SH-SY5Y (cell line): ENCODE results near the gene LPAR1.

ENCODE experiments used
- GATA2 ChIP-seq: IDR thresholded peaks from 2 replicates; pipeline ENCODE4 v1.6.1; 2011; ENCODE audit warnings: mild to moderate bottlenecking, low read depth, low read length
- GATA3 ChIP-seq: IDR thresholded peaks from 2 replicates; pipeline ENCODE4 v1.6.1; 2011; ENCODE audit warnings: low read depth, mild to moderate bottlenecking, low read length, moderate library complexity

DNA sequence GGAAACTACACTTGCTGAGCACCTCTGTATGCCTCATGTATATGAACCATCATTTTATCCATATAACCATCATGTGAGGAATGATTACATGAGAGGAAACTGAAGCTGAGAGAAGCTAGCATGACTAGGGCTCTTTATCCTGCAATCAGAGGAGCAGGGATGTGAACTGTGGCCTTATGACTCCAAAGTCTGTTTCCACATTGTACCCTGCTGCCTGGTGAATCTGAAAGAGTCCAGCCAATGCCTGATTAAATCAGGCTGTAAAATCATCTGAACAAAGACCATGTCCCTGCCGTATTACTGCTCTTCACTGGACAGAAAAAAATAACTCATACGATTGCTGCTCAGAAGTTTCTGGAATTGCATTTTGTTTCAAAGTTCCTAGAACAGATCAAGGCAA lies 67.0 kb downstream of the LPAR1 start:
- TF ChIP-seq GATA3 (no peak), GATA2 (no peak)
